Right kidney (tissue), 1 donor: Measurements from ENCODE around the gene COL6A1.
"Not testable (repeated sequence)": the region's sequence is repeated elsewhere in the genome, so short reads cannot be mapped to it uniquely, and the experiment has no call there.

Experiments
- DNase-seq: peaks from one replicate; pipeline ENCODE4 v3.0.0-alpha.2; 2016

COL6A1 gene

DNA sequence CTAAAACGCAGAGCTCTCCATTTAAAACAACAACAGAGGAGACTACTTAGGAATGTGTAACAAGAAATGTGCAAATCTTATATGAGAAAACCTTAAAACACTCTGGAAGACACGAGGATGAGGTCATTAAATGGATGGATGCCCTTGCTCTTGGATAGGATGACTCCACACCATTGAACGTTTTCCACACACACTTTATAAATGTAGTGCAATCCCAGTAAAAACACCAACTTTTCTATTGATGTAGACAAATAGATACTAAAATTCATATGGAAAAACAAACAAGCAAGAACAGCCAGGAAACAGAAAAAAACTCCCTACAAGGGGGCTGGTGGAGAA, 18.4 kb upstream of the COL6A1 start:
- DNase-seq: no peak

DNA sequence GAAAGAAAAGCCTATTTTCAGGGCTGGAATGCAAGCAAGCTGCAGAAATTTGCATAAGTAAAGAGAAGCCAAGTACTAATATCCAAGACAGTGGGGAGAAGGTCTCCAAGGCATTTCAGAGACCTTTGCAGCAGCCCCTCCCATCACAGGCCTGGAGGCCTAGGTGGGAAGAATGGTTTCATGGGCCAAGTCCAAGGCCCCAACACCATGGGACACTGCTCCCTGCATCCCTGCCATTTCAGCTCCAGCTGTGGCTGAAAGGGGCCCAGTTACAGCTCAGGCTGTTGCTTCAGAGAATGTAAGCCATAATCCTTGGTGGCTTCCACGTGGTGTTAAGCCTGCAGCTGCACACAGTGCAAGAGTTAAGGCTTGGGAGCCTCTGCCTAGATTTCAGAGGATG, 16.9 kb upstream of the COL6A1 start:
- no peak for DNase-seq

DNA sequence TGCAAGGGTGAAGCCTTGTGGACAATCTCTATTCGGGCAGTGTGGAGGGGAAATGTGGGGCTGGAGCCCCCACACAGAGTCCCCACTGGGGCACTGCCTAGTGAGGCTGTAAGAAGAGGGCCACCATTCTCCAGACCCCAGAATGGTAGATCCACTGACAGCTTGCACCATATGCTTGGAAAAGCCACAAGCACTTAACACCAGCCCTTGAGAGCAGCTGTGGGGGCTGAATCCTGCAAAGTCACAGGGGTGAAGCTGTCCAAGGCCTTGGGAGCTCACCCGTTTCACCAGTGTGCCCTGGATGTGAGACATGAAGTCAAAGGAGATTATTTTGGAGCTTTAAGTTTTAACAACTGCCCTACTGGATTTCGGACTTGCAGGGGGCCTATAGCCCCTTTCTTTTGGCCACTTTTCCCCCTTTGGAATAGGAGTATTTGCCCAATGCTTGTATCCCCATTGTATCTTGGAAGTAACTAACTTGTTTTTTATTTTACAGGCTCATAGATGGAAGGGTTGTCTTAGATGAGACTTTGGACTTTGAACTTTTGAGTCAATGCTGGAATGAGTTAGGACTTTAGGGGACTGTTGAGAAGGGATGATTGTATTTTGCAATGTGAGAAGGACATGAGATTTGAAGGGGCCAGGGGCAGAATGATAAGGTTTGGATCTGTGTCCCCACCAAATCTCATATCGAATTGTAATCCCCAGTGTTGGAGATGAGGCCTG, 16.3 kb upstream of the COL6A1 start:
- DNase-seq: no peak

GRCh38 chr21:45966791-45967394, 14.7 kb upstream of the COL6A1 start:
- no peak for DNase-seq

DNA sequence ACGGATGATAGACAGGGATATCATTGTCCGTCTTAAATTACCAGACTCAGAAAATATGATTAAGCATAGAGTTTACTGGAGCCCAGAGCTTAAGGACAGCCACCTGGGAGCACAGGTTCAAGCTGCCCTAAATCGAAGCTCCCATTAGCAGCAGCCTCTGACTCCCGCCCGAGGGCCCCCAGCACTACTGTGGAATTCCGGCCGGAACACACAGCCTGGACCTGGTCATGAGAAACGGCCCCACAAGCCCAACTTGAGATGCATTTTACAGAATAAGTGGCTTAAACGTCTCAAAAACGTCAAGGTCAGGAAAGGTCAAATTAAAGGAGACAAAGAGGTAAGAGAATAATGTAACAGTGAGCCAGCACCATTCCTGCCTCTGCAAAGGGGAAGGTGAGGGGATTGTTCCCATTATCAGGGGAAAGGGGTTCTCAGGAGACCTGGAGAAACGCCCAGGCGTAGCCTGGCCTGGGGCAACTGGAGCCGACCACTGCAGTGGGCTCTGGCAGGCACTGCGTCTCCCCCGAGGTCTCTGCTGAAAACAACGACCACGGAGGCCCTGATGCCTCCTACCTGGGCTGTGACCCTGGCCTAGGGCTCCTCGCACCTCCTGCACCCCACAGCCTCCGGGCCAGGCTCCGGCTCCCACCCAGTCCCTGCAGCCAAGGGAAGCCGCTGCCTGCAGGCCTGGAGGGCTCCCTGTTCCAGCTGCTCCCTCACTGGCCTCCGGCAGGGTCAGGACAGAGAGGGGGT, 11.5 kb upstream of the COL6A1 start:
- no peak for DNase-seq

- DNase-seq: peak; percentile 76
Observed at GRCh38 chr21:45970674-45971615, 10.6 kb upstream of the COL6A1 start.

DNA sequence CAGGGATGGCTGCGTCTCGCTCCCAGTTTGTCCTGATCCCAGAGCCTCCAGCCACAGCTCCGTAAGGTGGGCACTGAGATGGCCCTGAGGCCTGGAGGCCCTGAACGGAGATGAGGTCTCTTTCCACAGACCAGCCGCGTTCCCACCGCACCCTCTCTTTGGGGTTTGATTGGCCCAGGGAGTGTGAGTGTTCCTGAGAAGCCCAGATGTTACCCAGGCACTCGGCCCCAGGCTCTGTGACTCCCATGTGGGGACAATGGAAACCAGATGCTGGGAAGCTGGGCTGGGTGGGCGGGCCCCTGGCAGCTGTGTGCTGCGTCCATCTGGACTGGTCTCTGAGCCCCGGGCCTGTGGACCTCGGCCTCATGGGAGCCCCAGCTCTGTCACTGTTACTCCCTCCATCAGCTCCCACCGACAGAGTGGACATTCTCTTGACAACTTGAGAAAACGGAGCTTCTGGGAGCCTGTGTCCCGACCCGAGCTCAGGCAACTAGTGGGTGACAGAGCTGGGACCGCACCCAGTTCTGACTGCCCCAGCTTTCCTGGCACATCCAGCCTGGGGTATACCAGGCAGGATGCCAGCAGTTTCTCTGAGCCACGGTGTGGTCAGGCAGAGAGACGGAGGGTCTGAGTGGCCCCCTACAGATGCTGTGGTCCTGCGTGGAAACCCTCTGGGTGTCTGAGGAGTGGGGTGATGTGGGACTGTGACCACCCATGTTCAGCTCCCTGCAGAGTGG, 9.8 kb upstream of the COL6A1 start:
- DNase-seq: peak; percentile 64

DNA sequence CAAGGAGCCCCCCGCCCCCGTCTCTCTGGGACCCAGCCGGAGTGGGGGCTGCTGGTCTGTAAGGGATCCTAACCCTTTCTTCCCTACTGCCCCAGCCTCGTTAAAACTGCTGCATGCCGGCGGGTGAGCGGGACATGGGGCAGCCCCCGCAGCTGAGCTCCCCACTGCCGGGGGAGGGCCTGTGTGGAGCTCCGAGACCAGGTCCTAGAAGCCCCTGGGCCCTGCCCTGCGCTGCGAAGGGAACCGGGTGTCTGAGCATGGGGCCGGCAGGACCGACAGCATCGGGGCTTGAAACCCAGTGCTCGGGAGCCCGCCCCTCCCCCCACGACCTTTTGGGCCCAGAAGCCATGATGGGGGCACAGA, 9.2 kb upstream of the COL6A1 start:
- DNase-seq: no peak

GRCh38 chr21:45972716-45973474, 8.7 kb upstream of the COL6A1 start:
- peak; percentile 90 for DNase-seq

DNA sequence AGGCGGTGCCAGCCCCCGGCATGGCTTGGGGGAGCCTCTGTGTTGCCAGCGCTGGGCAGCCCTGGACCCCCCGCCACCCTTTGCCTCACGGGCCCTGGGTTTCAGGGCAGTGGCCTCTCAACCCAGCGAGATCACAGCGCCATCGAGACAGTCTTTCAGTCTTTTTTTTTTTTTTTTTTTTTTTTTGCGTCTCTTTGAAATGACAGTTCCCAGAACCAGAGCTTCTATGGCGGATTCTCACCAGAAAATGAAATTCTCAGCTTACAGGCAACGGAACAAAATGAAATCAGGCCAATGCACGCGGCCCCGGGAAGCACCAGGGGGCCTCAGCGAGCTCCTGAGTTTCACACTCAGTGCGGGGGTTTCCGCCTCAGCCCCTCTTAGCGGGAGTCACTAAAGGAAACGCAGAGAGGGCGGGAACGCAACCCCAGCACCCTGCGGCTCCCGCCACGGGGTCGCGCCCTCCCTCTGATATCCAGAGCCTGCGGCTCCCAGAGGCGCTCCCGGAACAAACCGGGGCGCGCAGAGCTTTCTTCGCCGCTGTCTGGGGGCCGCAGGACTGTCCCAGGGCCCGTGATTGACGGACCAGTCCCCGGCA, 8.0 kb upstream of the COL6A1 start:
- peak; percentile 96 for DNase-seq

- DNase-seq: no peak
Observed at GRCh38 chr21:45974073-45975019, 7.2 kb upstream of the COL6A1 start.

DNA sequence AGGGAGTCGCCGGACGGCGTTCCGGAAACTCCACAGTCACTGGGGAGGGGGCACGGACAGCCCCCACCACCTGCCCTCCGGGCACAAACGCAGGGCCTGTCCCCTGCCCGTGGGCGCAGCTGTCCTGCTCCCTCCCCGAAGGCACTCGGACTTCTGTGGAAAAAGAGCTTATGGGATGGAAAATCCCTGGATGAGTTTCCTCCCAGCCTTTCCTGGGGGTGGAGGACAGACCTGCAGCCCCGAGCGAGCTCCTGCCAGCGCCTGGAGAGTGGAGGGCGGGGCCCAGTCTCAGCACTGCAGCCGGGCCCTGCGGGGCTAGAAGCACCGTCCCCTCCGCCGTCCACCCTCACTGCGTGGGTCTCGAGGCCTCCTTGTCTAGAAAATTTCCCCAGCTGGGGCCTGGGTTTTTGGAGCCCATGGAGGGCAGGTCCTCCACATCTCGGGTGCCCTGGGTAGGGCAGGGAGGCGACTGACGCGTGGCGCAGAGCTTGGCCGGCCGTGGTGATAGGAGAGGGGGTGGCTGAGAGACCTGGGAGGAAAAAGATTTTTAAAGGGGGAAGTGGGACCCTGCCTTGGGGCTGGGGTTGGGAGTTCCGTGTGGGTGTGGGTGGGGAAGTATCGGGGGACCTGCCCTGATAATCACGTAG, 6.4 kb upstream of the COL6A1 start:
- DNase-seq: no peak

DNA sequence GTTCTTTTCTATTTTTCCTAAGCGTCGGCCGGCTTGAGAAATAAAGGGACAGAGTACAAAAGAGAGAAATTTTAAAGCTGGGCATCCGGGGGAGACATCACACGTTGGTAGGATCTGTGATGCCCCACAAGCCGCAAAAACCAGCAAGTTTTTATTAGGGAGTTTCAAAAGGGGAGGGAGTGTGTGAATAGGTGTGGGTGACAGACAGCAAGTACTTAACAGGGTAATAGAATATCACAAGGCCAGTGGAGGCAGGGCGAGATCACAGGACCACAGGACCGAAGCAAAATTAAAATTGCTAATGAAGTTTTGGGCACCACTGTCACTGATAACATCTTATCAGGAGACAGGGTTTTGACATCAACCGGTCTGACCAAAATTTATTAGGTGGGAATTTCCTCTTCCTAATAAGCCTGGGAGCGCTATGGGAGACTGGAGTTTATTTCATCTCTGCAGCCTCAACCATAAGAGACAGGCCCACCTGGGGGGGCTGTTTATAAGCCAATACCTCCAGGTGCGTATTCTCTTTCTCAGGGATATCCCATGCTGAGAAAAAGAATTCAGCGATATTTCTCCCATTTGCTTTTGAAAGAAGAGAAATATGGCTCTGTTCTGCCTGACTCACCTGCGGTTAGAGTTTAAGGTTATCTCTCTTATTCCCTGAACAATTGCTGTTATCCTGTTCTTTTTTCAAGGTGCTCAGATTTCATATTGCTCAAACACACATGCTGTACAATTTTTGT, 5.7 kb upstream of the COL6A1 start:
- DNase-seq: not testable (repeated sequence)

DNA sequence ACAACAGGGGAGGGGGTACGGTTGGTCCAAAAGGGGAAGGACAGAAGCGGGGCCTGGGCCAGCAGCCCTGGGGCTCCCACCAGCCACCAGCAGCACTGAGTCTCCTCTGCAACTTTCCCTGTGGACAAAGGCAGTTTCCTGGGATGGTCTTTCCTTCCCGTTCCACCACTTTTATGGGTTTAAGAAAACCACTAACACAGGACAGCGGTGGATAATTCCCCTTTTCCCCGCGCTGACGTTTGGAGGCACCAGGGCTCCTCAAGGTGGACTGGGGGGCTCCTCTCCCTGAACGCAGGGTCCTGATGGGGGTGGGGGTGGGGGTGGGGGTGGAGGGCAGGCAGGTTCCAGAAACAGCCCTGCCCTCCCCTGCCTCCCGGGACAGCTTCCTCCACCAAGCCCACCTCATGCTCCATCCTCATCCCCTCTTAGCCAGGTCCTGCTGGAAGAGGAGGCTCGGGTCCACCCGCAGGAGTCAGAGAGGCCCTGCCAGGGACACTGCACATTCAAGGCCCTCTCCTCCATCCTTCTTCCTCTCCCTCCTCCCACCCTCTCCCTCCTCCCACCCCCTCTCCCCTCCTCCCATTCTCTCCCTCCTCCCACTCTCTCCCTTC, 4.8 kb upstream of the COL6A1 start:
- DNase-seq: no peak

DNA sequence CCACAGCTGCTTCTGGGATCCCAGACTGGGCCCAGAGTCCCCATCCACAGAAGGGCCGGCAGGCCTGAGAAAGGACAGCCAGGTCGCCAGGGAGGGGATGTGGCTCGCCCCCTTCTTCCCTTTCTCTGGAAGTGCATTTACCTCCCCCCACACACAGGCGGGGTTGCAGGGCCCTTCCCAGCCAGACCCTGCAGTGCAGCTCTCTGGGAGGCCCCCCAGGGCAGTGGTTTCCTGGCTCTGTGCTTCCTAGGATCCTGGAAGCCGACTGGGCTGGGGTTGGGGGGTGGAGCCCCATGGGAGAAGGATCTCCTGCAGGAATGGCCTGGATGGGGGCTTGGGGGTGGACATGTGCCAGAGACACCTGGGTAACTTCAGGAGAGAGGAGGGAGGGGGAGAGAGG, 4.2 kb upstream of the COL6A1 start:
- no peak for DNase-seq

- no peak for DNase-seq
Observed at GRCh38 chr21:45979141-45979631, 2.4 kb upstream of the COL6A1 start.

DNA sequence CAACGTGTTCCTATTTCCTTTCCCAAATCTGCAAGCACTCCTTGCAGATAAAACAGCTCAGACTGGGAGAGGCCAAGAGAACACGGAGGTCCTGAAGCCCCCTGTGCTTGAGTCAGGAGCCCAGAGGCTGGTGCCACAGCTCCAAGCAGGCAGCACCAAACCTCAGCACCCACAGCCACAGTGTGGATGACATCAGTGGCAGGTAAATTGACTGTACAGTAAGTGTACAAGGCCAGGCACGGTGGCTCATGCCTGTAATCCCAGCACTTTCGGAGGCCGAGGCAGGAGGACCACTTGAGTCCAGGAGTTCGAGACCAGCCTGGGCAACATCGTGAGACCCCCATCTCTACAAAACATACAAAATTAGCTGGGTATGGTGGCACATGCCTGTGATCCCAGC, 1.9 kb upstream of the COL6A1 start:
- no peak for DNase-seq

GRCh38 chr21:45980271-45980670, 1.3 kb upstream of the COL6A1 start:
- no peak for DNase-seq
